Measurements from ENCODE around the gene SLC16A11. TPM values are rescaled to one million over a fixed set of nuclear protein-coding genes. Genes with fewer than 3 reads are reported as not detected.

Gene SLC16A11
- total and polyA plus RNA-seq, 2 donors (not counting 1 experiment from before 2014, with no cell fraction given) = 10.0 to 31.9 TPM

DNA sequence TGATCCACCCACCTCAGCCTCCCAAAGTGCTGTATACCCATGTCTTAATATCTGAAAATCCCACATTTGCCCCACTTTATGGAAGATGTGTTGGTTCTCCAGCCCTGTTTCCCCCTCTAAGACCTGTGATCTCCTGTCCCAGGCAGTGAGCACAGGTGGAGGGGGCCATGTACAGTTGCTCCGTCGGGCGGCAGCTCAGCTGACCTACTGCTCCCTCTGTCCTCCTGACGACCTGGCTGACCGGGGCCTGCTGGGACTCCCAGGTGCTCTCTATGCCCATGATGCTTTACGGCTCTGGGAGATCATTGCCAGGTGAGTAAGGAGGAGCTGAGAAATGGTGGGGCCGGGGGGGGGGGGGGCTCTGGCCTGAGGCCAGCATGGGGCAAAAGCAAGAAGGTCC lies 38.2 kb downstream of the SLC16A11 start:
- H3K4me3 ChIP-seq (ENCODE audit: control extremely low read depth in 1 of 5, extremely low read depth in 1 of 5, insufficient read depth in 1 of 5, low read depth in 2 of 5, low read length in 4 of 5) = no peak overlapping the region
- no peak overlapping the region for H2AFZ ChIP-seq (ENCODE audit: insufficient read depth, low read depth, low read length, poor library complexity, severe bottlenecking)
- peaks cover 3 to 50% of the 10 kb centered on the region in 2 experiments for H3K36me3 ChIP-seq (replicated peaks in 1 of 2; ENCODE audit: control extremely low read depth in 1 of 2, control insufficient read depth in 1 of 2, extremely low read depth in 1 of 2, insufficient read depth in 2 of 2, low read length in 1 of 2)
- ChIA-PET POLR2A (no interaction called here), CTCF (interaction anchor here (0.6 to 6.9 kb wide), 9 partner anchors 12 to 532 kb away, joined by 3 to 147 read pairs (median 6); no protein-coding TSS in a partner anchor)
- 100% methylated on average over 3 of the region's 7 CpGs for WGBS (ENCODE audit: insufficient coverage)
- Mint-ChIP-seq H3K4me3 (no peak overlapping the region), H3K27me3 (no peaks in the 10 kb centered on the region), H3K9me3 (ENCODE audit: insufficient read depth) (no peaks in the 10 kb centered on the region), H3K4me1 (peaks cover 35% of the 10 kb centered on the region), H3K27ac (no peak overlapping the region)
- peaks cover 9 to 17% of the 10 kb centered on the region in 2 donors for H3K4me1 ChIP-seq (ENCODE audit: control insufficient read depth in 2 of 2, insufficient read depth in 2 of 2, low read length in 2 of 2)
- H3K9ac ChIP-seq (ENCODE audit: low read length) = no peak overlapping the region
- no peak overlapping the region for H3K27ac ChIP-seq (ENCODE audit: low read length in 2 of 2)
- H4K20me1 ChIP-seq (ENCODE audit: control insufficient read depth, insufficient read depth, low read length, poor library complexity, severe bottlenecking) = peaks cover 75% of the 10 kb centered on the region
- H3K4me2 ChIP-seq (replicated peaks; ENCODE audit: low read depth, low read length, poor library complexity, severe bottlenecking) = no peak overlapping the region
- H3K9me3 ChIP-seq (ENCODE audit: control extremely low read depth in 1 of 3, control insufficient read depth in 2 of 3, insufficient read depth in 1 of 3, low read length in 2 of 3) = no peaks in the 10 kb centered on the region
- DNase-seq (no peak), ATAC-seq (ENCODE audit: low read depth) (no peak)
- intact Hi-C loops (cut with micrococcal nuclease) = loop anchor here (2.0 kb wide), 1 partner anchor 163 kb away; no protein-coding TSS in a partner anchor
- TF ChIP-seq, protein P1, sequence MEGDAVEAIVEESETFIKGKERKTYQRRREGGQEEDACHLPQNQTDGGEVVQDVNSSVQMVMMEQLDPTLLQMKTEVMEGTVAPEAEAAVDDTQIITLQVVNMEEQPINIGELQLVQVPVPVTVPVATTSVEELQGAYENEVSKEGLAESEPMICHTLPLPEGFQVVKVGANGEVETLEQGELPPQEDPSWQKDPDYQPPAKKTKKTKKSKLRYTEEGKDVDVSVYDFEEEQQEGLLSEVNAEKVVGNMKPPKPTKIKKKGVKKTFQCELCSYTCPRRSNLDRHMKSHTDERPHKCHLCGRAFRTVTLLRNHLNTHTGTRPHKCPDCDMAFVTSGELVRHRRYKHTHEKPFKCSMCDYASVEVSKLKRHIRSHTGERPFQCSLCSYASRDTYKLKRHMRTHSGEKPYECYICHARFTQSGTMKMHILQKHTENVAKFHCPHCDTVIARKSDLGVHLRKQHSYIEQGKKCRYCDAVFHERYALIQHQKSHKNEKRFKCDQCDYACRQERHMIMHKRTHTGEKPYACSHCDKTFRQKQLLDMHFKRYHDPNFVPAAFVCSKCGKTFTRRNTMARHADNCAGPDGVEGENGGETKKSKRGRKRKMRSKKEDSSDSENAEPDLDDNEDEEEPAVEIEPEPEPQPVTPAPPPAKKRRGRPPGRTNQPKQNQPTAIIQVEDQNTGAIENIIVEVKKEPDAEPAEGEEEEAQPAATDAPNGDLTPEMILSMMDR (IDR thresholded peaks at IDR 0.05) = no peak
- no peak for TF ChIP-seq EZH2 (IDR thresholded peaks at IDR 0.05; ENCODE audit: borderline replicate concordance, insufficient read depth, low read depth, low read length, poor library complexity, severe bottlenecking)
- H3K79me2 ChIP-seq (ENCODE audit: control insufficient read depth, insufficient read depth, low read length) = peaks cover 63% of the 10 kb centered on the region
- no peaks in the 10 kb centered on the region for H3K27me3 ChIP-seq (replicated peaks in 1 of 4; ENCODE audit: control extremely low read depth in 1 of 4, control insufficient read depth in 3 of 4, insufficient read depth in 4 of 4, low read length in 3 of 4)

DNA sequence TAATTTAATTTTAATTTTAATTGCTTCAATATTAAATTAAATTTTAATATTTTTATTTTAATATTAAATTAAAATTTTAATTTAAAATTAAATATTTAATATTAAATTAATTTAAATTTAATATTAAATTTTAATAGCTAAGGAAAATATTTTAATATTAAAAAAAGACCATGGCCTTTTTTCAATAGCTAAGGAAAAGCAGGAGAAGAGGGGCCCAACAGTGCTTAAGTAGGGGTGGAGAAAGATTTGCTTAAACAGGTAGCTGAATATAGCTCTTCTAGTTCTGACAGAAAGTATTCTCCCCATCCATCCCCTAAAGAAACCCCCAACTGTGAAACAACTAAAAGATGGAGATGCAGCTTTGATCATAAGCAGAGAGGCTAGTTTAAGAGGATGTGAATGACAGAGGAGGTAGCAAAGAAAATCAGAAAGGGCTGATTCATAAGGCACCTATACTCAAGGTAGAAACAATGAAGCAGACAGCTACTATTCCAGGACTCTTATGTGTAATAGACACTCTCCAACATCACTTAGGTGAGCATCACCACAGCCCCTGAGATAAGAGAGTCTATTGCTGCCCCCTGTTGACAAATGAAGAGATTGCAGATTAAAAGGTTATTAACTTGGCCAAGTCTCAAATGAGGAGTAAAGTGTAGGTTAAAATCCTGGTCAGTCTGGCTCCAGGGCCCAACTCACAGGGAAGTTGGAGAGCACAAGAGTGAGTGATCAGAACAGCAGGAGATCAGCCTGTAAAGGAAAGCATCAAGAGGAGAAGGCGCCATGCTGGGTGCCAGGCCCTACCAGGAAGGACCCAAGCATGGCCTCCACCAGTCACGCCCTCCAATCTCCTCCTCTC lies 39.3 kb downstream of the SLC16A11 start:
- peak overlapping the region; percentile 12 for H3K27ac Mint-ChIP-seq
- POLR2A ChIA-PET = interaction anchor here (1.2 kb wide), 1 partner anchor 31 kb away, joined by 3 read pairs; the partner anchor contains the start of gene SLC16A13
- Histone ChIP-seq H4K20me1 (ENCODE audit: control insufficient read depth, insufficient read depth, low read length, poor library complexity, severe bottlenecking) (peaks cover 65% of the 10 kb centered on the region), H3K27ac (ENCODE audit: low read length in 2 of 2) (no peak overlapping the region), H3K4me3 (ENCODE audit: control extremely low read depth in 1 of 5, extremely low read depth in 1 of 5, insufficient read depth in 1 of 5, low read depth in 2 of 5, low read length in 4 of 5) (no peak overlapping the region), H2AFZ (ENCODE audit: insufficient read depth, low read depth, low read length, poor library complexity, severe bottlenecking) (no peak overlapping the region), H3K4me2 (replicated peaks; ENCODE audit: low read depth, low read length, poor library complexity, severe bottlenecking) (no peak overlapping the region), H3K79me2 (ENCODE audit: control insufficient read depth, insufficient read depth, low read length) (peaks cover 52% of the 10 kb centered on the region), H3K36me3 (replicated peaks in 1 of 2; ENCODE audit: control extremely low read depth in 1 of 2, control insufficient read depth in 1 of 2, extremely low read depth in 1 of 2, insufficient read depth in 2 of 2, low read length in 1 of 2) (peaks cover 5 to 57% of the 10 kb centered on the region in 2 experiments), H3K27me3 (replicated peaks in 1 of 4; ENCODE audit: control extremely low read depth in 1 of 4, control insufficient read depth in 3 of 4, insufficient read depth in 4 of 4, low read length in 3 of 4) (no peaks in the 10 kb centered on the region), H3K4me1 (ENCODE audit: control insufficient read depth in 2 of 2, insufficient read depth in 2 of 2, low read length in 2 of 2) (peaks cover 0 to 6% of the 10 kb centered on the region in 2 donors), H3K9me3 (ENCODE audit: control extremely low read depth in 1 of 3, control insufficient read depth in 2 of 3, insufficient read depth in 1 of 3, low read length in 2 of 3) (no peaks in the 10 kb centered on the region), H3K9ac (ENCODE audit: low read length) (no peak overlapping the region)
- no peaks in the 10 kb centered on the region for H3K9me3 Mint-ChIP-seq (ENCODE audit: insufficient read depth)
- H3K27me3 Mint-ChIP-seq = no peaks in the 10 kb centered on the region
- peak; percentile 93 for ATAC-seq (ENCODE audit: low read depth)
- CTCF ChIA-PET = interaction anchor here (0.5 to 6.9 kb wide), 40 partner anchors 8 to 661 kb away, joined by 3 to 147 read pairs (median 4); partner anchors contain the start of genes ALOX12, RNASEK and TEKT1
- WGBS (ENCODE audit: insufficient coverage) = no CpG with 5 or more reads among the region's 2 CpGs
- no peak overlapping the region for H3K4me3 Mint-ChIP-seq
- intact Hi-C loops (cut with micrococcal nuclease) = loop anchor here (1.0 to 2.0 kb wide), 4 partner anchors 8 to 162 kb away; partner anchors contain the start of gene RNASEK
- H3K4me1 Mint-ChIP-seq = peaks cover 24% of the 10 kb centered on the region
- DNase-seq = peak; percentile 83
- no peak for TF ChIP-seq EZH2 (IDR thresholded peaks at IDR 0.05; ENCODE audit: borderline replicate concordance, insufficient read depth, low read depth, low read length, poor library complexity, severe bottlenecking)
- TF ChIP-seq, protein P1 (IDR thresholded peaks at IDR 0.05) = peak; percentile 87

All from B cell (primary cell).